HG02678 (cell line): ENCODE measurements around the gene EEF2KMT.
A peak's percentile ranks its signal among the peaks of the same experiment; 100 is the strongest.
"Not testable (repeated sequence)": the region's sequence is repeated elsewhere in the genome, so short reads cannot be mapped to it uniquely, and the experiment has no call there.

ENCODE experiments used
- ATAC-seq: cut with Tn5 transposase; IDR thresholded peaks from one replicate; pipeline ENCODE4 v1.9.1; 2021; ENCODE audit warnings: mild to moderate bottlenecking, moderate library complexity; ENCODE audit not compliant: unreplicated experiment

EEF2KMT gene

GRCh38 chr16:5071681-5072333 is 25.8 kb downstream of the EEF2KMT start, which contains the start of gene ALG1:
ALG1 (plus strand) TSS chr16:5071843; CDS start chr16:5071850, 7 bp downstream.
- ATAC-seq = peak; percentile 84

DNA sequence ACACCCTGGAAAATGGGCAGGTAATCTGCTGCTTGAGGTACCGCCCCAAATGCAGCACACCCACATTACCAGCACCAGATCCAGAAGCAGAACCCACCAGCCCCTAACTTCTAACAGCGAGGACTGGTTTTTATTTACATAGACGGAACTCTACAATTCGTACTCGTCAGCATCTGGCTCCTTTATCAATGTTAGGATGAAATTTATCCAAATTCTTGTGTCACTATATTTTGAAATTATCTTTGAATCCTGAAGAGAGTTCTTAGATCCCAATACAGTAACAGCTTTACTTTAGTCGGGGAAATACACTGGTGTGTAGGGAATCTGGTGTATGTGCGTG is 26.3 kb downstream of the EEF2KMT start:
- no peak for ATAC-seq

DNA sequence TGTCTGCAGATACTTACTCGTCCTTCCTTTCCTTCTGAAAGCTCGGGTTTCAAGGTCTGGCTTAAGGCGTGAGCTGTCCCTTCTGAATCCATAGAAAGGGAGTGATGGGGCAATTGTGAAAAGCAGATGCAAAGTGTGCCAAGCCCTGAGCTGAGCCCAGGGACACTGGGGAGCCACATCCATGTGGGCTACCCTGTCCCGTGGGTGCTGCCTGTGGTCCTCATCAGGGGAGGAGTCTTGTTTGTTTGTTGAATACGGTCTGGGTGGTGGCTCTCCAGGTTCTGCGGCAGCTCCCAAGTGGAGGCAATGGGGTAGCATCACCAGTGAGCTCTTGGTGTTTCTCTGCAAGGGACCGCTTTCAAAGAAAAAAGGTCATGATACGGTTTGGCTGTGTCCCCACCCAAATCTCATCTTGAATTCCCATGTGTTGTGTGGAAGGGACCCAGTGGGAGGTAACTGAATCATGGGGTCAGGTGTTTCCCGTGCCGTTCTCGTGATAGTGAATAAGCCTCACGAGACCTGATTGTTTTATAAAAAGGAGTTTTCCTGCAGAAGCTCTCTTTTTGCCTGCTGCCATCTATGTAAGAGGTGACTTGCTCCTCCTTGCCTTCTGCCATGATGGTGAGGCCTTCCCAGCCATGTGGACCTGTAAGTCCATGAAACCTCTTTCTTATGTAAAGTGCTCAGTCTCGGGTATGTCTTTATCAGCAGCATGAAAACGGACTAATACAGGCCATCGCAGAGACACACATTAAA is 27.0 kb downstream of the EEF2KMT start:
- ATAC-seq = no peak

GRCh38 chr16:5069854-5070253 is 27.7 kb downstream of the EEF2KMT start:
- no peak for ATAC-seq

- no peak for ATAC-seq
These were observed 28.5 kb downstream of the EEF2KMT start for GRCh38 chr16:5069048-5069447.

GRCh38 chr16:5066511-5066910 is 31.1 kb downstream of the EEF2KMT start:
- ATAC-seq = no peak

GRCh38 chr16:5065813-5066212 is 31.8 kb downstream of the EEF2KMT start, which contains the start of gene C16orf89:
C16orf89 (minus strand) TSS chr16:5065956; CDS start chr16:5065908, 48 bp downstream.
- no peak for ATAC-seq

- ATAC-seq = no peak
These were observed 32.3 kb downstream of the EEF2KMT start for GRCh38 chr16:5065326-5065725.

DNA sequence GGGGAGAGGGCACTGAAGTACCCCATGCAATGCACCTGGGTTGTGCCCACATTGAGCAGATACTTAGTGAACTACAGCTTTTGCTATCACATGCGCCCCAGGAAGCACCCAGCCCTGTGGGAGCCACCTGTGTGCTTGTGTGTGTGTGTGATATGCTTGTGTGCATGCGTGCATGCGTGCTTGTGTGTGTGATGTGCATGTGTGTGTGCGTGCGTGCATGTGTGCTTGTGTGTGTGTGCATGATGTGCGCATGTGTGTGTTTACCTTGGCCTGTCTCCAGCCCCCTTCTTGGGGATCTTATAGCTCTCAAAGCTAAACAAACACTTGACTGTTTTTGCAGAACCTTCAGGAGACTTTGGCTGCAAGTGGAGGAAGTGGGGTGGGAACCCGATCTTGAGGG is 32.7 kb downstream of the EEF2KMT start:
- no peak for ATAC-seq

GRCh38 chr16:5062790-5063765 is 34.5 kb downstream of the EEF2KMT start:
- no peak for ATAC-seq

DNA sequence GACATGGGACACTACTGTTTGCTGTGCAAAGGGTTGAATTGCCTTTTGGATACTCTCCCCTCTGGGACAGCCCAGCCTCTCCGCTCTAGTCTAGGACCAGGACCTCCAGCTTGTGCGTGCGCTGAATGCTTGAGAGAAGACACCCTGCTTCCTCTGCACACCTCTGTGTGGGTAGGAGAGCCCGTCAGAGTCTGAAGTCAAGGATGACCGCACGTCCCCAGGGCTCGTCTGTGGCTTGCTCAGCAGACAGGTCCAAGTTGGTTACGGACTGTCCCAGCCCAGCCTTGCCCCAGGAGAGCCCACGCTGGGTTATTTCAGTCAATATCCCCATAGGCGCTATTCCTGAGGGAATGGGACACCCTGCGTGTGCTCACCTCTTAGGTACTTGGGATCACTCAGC is 35.5 kb downstream of the EEF2KMT start:
- no peak for ATAC-seq

GRCh38 chr16:5060073-5060641 is 37.4 kb downstream of the EEF2KMT start:
- no peak for ATAC-seq

DNA sequence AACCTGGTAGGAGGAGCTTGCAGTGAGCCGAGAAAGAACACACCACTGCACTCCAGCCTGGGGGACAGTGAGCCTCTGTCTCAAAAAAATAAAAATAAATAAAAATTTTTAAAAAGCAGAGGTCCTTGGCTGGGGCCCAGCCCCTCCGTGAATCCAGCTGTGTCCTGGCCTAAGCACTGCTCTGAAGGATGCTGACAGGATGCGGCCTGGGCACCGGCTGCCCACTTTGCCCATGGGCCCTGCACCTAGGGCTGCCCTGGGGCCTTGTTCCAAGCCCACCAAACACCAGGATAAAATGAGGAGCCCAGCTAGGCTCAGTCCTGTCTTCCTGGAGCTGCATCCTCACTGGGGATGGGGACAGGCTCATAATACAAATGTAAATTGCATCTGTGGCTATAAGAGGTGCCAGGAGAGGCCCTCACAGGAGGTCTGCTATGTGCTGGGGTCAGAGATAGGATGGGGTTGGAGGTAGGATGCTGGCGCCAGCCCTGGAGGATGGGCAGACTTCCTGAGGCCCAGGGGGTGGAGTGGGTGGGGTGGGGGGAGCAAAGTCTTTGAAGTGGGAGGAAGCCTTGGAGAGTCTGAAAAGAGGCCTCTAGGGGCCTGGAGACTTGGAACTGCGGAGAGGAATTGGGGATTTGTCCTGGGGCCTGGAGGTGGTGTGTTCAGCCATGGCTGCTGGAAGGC is 38.1 kb downstream of the EEF2KMT start:
- no peak for ATAC-seq

DNA sequence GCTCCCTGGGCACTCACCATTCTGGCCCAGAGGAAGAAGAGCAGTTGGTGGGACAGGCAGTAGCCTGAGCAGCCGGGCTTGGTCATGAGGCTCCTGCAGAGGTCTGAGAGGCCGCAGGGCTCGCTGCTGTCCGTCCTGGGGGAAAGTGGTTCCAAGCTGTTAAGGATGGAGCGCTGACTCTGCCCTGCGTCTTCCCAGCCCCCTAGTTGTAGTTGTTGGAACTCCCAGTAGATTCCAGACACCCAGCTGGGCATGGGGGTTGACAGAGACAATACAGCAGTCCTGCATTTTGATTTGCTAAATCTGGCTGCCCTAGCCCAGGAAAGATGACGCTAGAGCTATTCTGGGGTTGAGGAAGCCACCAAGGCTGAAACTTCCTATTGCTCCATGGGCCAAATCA is 39.1 kb downstream of the EEF2KMT start:
- no peak for ATAC-seq

DNA sequence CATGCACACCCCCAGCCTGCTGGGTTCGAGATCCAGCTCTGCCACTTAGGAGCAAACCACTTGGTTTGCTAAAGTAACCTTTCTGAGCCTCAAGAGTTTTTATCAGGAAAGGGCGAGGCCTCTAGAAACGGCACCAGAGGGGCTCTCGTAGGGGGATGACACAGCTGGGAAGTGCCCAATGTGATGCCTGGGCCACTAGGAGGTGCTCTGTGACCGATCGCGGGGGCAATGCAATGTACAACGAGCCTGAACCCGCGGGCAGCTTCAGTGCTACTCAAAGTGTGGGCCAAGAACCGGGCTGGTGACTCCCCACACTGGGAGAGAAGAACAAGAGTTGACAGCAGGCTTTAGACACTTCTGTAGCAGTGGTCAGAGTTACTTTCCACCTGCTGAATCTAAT is 41.2 kb downstream of the EEF2KMT start:
- ATAC-seq = no peak

- ATAC-seq = no peak
These were observed 42.4 kb downstream of the EEF2KMT start for GRCh38 chr16:5054876-5055865.

DNA sequence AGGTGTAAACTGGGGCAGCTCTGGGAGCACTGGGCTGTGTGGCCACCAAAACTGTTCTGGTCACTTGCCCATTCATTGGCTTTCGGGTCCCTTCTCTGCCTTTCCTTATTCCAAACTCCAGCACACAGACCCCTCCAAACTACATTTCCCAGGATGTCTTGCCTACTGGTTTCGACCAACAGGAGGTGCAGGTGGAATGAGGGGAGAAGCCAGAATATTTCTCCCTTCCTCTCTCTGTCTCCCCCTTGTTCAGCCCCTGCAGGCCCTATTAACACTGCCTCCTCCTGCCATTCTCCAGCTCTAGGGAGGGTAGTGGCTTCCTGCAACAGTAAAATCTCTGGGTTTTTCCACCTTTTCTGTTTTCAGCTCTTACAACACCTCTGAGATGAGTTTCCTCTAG is 50.7 kb downstream of the EEF2KMT start:
- ATAC-seq = no peak

- no peak for ATAC-seq
These were observed 52.0 kb downstream of the EEF2KMT start for GRCh38 chr16:5045499-5046115.

DNA sequence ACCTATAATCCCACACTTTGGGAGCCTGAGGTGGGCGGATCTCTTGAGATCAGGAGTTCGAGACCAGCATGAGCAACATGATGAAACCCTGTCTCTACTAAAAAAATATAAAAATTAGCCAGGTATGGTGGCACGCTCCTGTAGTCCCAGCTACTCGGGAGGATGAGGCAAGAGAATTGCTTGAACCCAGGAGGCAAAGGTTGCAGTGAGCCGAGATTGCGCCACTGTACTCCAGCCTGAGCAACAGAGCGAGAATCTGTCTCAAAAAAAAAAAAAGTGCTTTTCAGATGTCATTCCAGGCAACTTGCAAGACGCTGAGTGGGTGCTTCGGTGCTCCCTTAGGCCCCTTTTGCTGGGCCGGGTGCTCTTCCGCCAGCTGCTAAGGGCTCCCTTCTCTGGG is 53.0 kb downstream of the EEF2KMT start:
- ATAC-seq = not testable (repeated sequence)
